ENCODE results near the gene NCKAP5.

NCKAP5 gene

DNA sequence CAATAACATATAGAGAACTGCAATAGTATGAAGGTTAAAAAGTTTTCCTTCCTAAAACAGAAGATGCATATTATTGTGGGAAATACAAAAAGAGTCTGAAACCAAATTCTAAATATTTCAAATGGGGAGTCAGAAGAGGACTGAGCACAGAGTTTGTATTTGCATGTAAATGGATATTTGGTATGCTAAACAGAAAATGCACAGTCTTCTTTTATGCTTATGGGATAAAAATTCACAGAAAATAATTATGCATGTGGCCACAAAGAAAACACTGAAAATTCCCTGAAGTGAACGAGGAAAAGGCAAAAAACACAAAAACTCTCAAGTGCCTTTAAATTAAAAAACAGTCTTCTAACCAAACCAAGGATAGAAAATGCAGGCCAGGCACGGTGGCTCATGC is 142.7 kb downstream of the NCKAP5 start:
- CTCF ChIA-PET: no interaction called here
- no peak for DNase-seq (ENCODE audit: extremely low spot score)
- TF ChIP-seq, protein P1, sequence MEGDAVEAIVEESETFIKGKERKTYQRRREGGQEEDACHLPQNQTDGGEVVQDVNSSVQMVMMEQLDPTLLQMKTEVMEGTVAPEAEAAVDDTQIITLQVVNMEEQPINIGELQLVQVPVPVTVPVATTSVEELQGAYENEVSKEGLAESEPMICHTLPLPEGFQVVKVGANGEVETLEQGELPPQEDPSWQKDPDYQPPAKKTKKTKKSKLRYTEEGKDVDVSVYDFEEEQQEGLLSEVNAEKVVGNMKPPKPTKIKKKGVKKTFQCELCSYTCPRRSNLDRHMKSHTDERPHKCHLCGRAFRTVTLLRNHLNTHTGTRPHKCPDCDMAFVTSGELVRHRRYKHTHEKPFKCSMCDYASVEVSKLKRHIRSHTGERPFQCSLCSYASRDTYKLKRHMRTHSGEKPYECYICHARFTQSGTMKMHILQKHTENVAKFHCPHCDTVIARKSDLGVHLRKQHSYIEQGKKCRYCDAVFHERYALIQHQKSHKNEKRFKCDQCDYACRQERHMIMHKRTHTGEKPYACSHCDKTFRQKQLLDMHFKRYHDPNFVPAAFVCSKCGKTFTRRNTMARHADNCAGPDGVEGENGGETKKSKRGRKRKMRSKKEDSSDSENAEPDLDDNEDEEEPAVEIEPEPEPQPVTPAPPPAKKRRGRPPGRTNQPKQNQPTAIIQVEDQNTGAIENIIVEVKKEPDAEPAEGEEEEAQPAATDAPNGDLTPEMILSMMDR (IDR thresholded peaks at IDR 0.05; ENCODE audit: control extremely low read depth, extremely low read depth, low read depth, missing control alignments): no peak
- POLR2A ChIA-PET: no interaction called here

DNA sequence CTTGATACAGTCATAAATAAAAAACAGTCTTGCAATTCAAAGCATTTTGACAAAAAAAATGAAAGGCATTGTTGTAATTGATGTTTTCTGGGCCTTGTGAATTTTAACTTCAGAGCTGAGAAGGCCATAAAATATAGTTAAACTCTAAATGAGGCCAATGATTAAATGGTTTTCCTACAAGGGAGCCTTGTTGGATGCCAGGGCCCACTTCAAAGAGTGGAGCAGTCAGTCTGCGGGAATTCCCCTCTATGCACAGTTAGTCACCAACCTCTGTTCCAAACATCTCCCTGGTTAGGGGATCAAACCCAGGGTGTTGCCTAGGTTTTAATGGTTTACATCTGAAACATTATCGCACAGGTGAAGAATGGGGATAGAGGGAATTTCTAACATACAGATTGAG is 143.4 kb downstream of the NCKAP5 start:
- no peak for DNase-seq (ENCODE audit: extremely low spot score)
- TF ChIP-seq, protein P1 (IDR thresholded peaks at IDR 0.05; ENCODE audit: control extremely low read depth, extremely low read depth, low read depth, missing control alignments): no peak
- ChIA-PET POLR2A (no interaction called here), CTCF (no interaction called here)

DNA sequence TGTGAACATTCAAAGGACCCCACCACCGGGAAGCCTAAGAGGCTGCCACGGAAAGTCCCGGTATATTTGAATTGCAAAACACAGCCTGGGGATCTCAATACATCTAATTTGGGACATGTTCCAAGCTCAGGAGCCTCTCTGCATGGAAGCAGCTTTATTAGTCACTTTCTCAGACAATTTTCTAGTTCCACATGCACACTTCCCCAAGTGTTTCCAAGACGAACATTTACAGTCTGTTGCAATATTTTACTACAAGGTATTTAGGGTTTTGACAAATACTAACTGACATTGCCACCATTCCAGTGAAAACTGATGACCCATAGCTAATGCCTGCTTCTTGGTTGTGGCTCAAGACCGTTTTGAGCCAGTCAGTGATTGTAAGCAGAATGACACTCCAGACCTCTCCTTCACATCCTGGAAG is 145.3 kb downstream of the NCKAP5 start:
- TF ChIP-seq, protein P1 (IDR thresholded peaks at IDR 0.05; ENCODE audit: control extremely low read depth, extremely low read depth, low read depth, missing control alignments): no peak
- DNase-seq (ENCODE audit: extremely low spot score): no peak
- CTCF ChIA-PET: no interaction called here
- POLR2A ChIA-PET: no interaction called here

DNA sequence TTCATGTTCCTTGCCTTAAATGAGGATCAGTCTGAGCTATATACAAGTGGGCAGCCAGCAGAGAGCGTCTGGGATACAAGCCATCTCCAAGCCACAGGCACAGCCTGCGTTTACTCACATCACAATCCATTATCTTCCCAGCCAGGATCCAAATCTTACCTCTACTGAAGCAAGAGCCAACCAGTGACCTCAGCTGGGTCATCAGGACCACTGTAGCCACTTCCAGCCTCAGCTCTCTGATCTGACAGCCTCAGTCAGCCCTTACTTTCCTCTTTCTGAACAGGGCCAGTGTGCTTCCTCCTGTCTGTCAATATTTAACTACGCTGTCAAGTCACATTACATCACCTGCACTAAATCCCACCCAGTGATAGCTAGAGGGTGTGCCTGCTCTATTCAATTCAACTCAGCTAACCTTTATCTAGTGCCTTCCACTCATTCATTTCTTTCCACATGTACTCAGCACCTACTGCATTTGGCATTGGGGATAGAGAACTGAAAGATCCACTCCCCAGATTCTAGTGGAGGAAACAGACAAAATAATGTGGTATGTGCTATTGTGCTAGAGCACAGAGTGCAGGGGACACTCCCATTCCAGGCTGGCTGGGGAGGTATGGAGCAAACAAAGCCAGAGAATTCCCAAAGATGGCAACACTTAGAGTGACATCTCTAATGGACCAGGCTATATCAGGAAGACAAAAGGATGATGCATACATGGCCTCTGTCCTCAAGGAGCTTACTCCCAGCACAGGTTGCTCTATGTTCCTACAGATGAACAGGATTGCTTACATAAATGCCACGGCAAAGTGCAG is 146.5 kb downstream of the NCKAP5 start:
- TF ChIP-seq, protein P1 (IDR thresholded peaks at IDR 0.05; ENCODE audit: control extremely low read depth, extremely low read depth, low read depth, missing control alignments): no peak
- POLR2A ChIA-PET: no interaction called here
- CTCF ChIA-PET: no interaction called here
- DNase-seq (ENCODE audit: extremely low spot score): peak; percentile 24

DNA sequence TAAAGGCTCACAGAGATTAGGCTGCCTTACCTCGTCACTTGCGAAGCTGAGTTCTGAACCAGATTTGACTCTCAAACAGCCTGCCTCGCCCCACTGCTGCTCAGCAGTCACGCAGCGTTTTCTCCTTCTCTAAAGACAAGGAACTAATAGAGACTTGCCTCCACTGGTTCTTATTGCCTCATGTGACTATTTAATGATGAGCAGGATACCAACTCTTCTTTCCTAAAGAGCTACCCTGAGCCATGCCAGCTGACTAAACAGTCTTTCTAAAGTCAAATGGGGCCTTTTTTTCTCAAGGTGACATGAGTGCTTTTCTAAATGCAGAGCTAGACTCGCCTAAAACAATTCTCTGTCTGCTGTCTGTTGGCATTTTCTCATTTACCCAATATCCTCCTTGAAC is 147.5 kb downstream of the NCKAP5 start:
- TF ChIP-seq, protein P1 (IDR thresholded peaks at IDR 0.05; ENCODE audit: control extremely low read depth, extremely low read depth, low read depth, missing control alignments): no peak
- ChIA-PET POLR2A (no interaction called here), CTCF (no interaction called here)
- DNase-seq (ENCODE audit: extremely low spot score): no peak

DNA sequence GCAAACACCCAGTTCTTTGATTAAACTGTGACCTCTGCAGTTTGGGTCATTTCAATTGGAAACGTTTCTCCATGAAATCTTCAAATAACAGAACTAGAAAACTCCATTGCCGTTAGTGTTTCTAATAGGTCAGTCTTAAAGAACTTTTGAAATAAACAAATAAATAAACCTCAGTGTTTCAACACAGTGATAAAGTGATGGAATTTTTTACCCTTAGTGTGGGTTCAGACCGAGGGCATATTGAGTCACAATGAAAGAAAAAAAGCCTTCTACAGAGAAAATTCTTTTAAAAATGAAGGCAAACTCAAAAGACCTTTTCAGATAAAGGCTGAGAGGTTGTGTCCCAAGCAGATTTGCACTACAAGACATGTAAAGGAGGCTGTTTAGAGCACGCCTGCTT is 149.6 kb downstream of the NCKAP5 start:
- DNase-seq (ENCODE audit: extremely low spot score): no peak
- POLR2A ChIA-PET: no interaction called here
- CTCF ChIA-PET: no interaction called here
- TF ChIP-seq, protein P1 (IDR thresholded peaks at IDR 0.05; ENCODE audit: control extremely low read depth, extremely low read depth, low read depth, missing control alignments): no peak
